Adipocyte (in vitro differentiated cells): ENCODE results near the gene TRAM2.

ENCODE experiments used
- DNase-seq: peaks from one replicate; pipeline ENCODE4 v3.0.0-alpha.2; 2015; ENCODE audit warnings: low read depth
- H3K27me3 ChIP-seq: replicated peaks from 2 replicates; pipeline ENCODE4 v1.7.0; 2013; ENCODE audit warnings: mild to moderate bottlenecking, low read length, moderate library complexity; ENCODE audit not compliant: control insufficient read depth, insufficient read depth
- H3K36me3 ChIP-seq: 2 replicates; pipeline ENCODE4 v1.7.0; 2013; ENCODE audit warnings: low read length, mild to moderate bottlenecking, moderate library complexity; ENCODE audit not compliant: control insufficient read depth, insufficient read depth, severe bottlenecking
- H3K4me1 ChIP-seq: 2 replicates; pipeline ENCODE4 v1.7.0; 2013; ENCODE audit warnings: mild to moderate bottlenecking, low read length, moderate library complexity; ENCODE audit not compliant: control insufficient read depth, insufficient read depth
- H3K4me3 ChIP-seq: 2 replicates; pipeline ENCODE4 v1.7.0; 2013; ENCODE audit warnings: mild to moderate bottlenecking, low read length, moderate library complexity
- H3K9ac ChIP-seq: 2 replicates; pipeline ENCODE4 v1.7.0; 2013; ENCODE audit warnings: mild to moderate bottlenecking, low read length, moderate library complexity
- H3K9me3 ChIP-seq: 2 replicates; pipeline ENCODE4 v1.7.0; 2013; ENCODE audit warnings: mild to moderate bottlenecking, low read length, moderate library complexity; ENCODE audit not compliant: control insufficient read depth

Gene TRAM2

GRCh38 chr6:52457096-52457495 is 119.8 kb downstream of the TRAM2 start:
- Histone ChIP-seq H3K36me3 (peaks cover 3% of the 10 kb centered on the region), H3K4me3 (no peak overlapping the region), H3K9ac (no peak overlapping the region), H3K4me1 (no peaks in the 10 kb centered on the region), H3K9me3 (no peaks in the 10 kb centered on the region), H3K27me3 (no peaks in the 10 kb centered on the region)
- DNase-seq = no peak

GRCh38 chr6:52454556-52454955 is 122.3 kb downstream of the TRAM2 start:
- Histone ChIP-seq H3K9ac (no peak overlapping the region), H3K4me3 (no peak overlapping the region), H3K4me1 (no peaks in the 10 kb centered on the region), H3K36me3 (peaks cover 3% of the 10 kb centered on the region), H3K27me3 (no peaks in the 10 kb centered on the region), H3K9me3 (peaks cover 9% of the 10 kb centered on the region)
- peak; percentile 1 for DNase-seq
